IPS DF 6.9 (cell line): Measurements from ENCODE around the gene ALKBH8.

Experiments
- DNase-seq: peaks from one replicate; pipeline ENCODE4 v3.0.0-alpha.2; 2013; ENCODE audit warnings: low read depth, low spot score
- H3K27ac ChIP-seq: one replicate; pipeline ENCODE4 v1.5.1; 2013; ENCODE audit warnings: low read length, control low read depth
- H3K27me3 ChIP-seq: 2 replicates; pipeline ENCODE4 v1.6.1; 2013; ENCODE audit warnings: mild to moderate bottlenecking, low read length; ENCODE audit not compliant: control insufficient read depth, insufficient read depth
- H3K36me3 ChIP-seq: 2 replicates; pipeline ENCODE4 v1.6.1; 2013; ENCODE audit warnings: low read length; ENCODE audit not compliant: control insufficient read depth, insufficient read depth
- H3K4me1 ChIP-seq: 2 replicates; pipeline ENCODE4 v1.6.1; 2013; ENCODE audit warnings: low read length; ENCODE audit not compliant: control insufficient read depth, insufficient read depth
- H3K4me3 ChIP-seq: 2 replicates; pipeline ENCODE4 v1.5.1; 2013; ENCODE audit warnings: mild to moderate bottlenecking, low read length
- H3K9me3 ChIP-seq: 2 replicates; pipeline ENCODE4 v1.6.1; 2013; ENCODE audit warnings: low read length, inconsistent platforms; ENCODE audit not compliant: control insufficient read depth, insufficient read depth
- WGBS: extraction: QIAGEN DNeasy Blood & Tissue Kit; methylation state at CpG from one replicate; pipeline ENCODE4 v1.1.7; 2013; ENCODE audit warnings: mixed read lengths, missing lambda C conversion rate; ENCODE audit not compliant: insufficient read length, insufficient coverage; 5-methylcytosine and 5-hydroxymethylcytosine counted together

ALKBH8 gene

GRCh38 chr11:107565219-107565937 is at the start of gene ALKBH8:
ALKBH8 (minus strand) TSS chr11:107565735; CDS start chr11:107560893, 4,842 bp downstream.
- DNase-seq = no peak
- Histone ChIP-seq H3K4me1 (peaks cover 1% of the 10 kb centered on the region; the same call in 1 of the 2 replicates), H3K36me3 (no peaks in the 10 kb centered on the region), H3K27me3 (no peaks in the 10 kb centered on the region), H3K9me3 (no peaks in the 10 kb centered on the region), H3K4me3 (peak within 1 kb of the TSS; percentile 78), H3K27ac (no peak within 1 kb of the TSS)
- WGBS = no CpG with 5 or more reads among the region's 32 CpGs

GRCh38 chr11:107612445-107612844 is 46.9 kb upstream of the ALKBH8 start:
- peaks cover 1% of the 10 kb centered on the region; the same call in 1 of the 2 replicates for H3K4me1 ChIP-seq
- no CpG with 5 or more reads among the region's 2 CpGs for WGBS
- H3K27ac ChIP-seq = no peak overlapping the region
- no peaks in the 10 kb centered on the region for H3K9me3 ChIP-seq
- DNase-seq = no peak
- no peaks in the 10 kb centered on the region for H3K36me3 ChIP-seq
- H3K4me3 ChIP-seq = no peak overlapping the region
- H3K27me3 ChIP-seq = no peaks in the 10 kb centered on the region

GRCh38 chr11:107609400-107610218 is 44.1 kb upstream of the ALKBH8 start:
- Histone ChIP-seq H3K27me3 (no peaks in the 10 kb centered on the region), H3K36me3 (no peaks in the 10 kb centered on the region), H3K4me3 (no peak overlapping the region), H3K9me3 (no peaks in the 10 kb centered on the region), H3K27ac (no peak overlapping the region), H3K4me1 (peaks cover 1% of the 10 kb centered on the region; the same call in 1 of the 2 replicates)
- no CpG with 5 or more reads among the region's 10 CpGs for WGBS
- no peak for DNase-seq

- H3K27ac ChIP-seq = no peak overlapping the region
- peaks cover 1% of the 10 kb centered on the region; the same call in 1 of the 2 replicates for H3K4me1 ChIP-seq
- no peaks in the 10 kb centered on the region for H3K9me3 ChIP-seq
- no peak for DNase-seq
- H3K36me3 ChIP-seq = no peaks in the 10 kb centered on the region
- no CpG with 5 or more reads among the region's 2 CpGs for WGBS
- no peaks in the 10 kb centered on the region for H3K27me3 ChIP-seq
- H3K4me3 ChIP-seq = no peak overlapping the region
These were observed 43.3 kb upstream of the ALKBH8 start for GRCh38 chr11:107608809-107609208.

- Histone ChIP-seq H3K36me3 (no peaks in the 10 kb centered on the region), H3K9me3 (no peaks in the 10 kb centered on the region), H3K27ac (no peak overlapping the region), H3K4me3 (no peak overlapping the region), H3K27me3 (no peaks in the 10 kb centered on the region), H3K4me1 (peaks cover 1% of the 10 kb centered on the region; the same call in 1 of the 2 replicates)
- no CpG with 5 or more reads among the region's 3 CpGs for WGBS
- no peak for DNase-seq
These were observed 40.6 kb upstream of the ALKBH8 start for GRCh38 chr11:107606141-107606540.

- no peaks in the 10 kb centered on the region for H3K27me3 ChIP-seq
- H3K4me1 ChIP-seq = peaks cover 1% of the 10 kb centered on the region; the same call in 1 of the 2 replicates
- no peak for DNase-seq
- no peaks in the 10 kb centered on the region for H3K36me3 ChIP-seq
- H3K27ac ChIP-seq = no peak overlapping the region
- WGBS = no CpG with 5 or more reads among the region's 9 CpGs
- H3K9me3 ChIP-seq = no peaks in the 10 kb centered on the region
- no peak overlapping the region for H3K4me3 ChIP-seq
These were observed 39.8 kb upstream of the ALKBH8 start for GRCh38 chr11:107605061-107606006.

GRCh38 chr11:107598225-107599139 is 32.9 kb upstream of the ALKBH8 start:
- Histone ChIP-seq H3K36me3 (no peaks in the 10 kb centered on the region), H3K9me3 (no peaks in the 10 kb centered on the region), H3K4me3 (no peak overlapping the region), H3K4me1 (no peaks in the 10 kb centered on the region), H3K27ac (no peak overlapping the region), H3K27me3 (peaks cover 2% of the 10 kb centered on the region)
- no peak for DNase-seq
- WGBS = no CpG with 5 or more reads among the region's 6 CpGs

GRCh38 chr11:107594736-107595135 is 29.2 kb upstream of the ALKBH8 start:
- Histone ChIP-seq H3K4me1 (no peaks in the 10 kb centered on the region; the same call in 1 of the 2 replicates), H3K27ac (no peak overlapping the region), H3K36me3 (no peaks in the 10 kb centered on the region), H3K9me3 (no peaks in the 10 kb centered on the region), H3K27me3 (peaks cover 21% of the 10 kb centered on the region), H3K4me3 (no peak overlapping the region)
- no CpG with 5 or more reads among the region's 2 CpGs for WGBS
- DNase-seq = no peak

- no CpG with 5 or more reads among the region's 4 CpGs for WGBS
- H3K27ac ChIP-seq = no peak overlapping the region
- H3K27me3 ChIP-seq = peaks cover 21% of the 10 kb centered on the region
- no peak overlapping the region for H3K4me3 ChIP-seq
- H3K36me3 ChIP-seq = no peaks in the 10 kb centered on the region
- H3K4me1 ChIP-seq = no peaks in the 10 kb centered on the region; the same call in 1 of the 2 replicates
- no peak for DNase-seq
- no peaks in the 10 kb centered on the region for H3K9me3 ChIP-seq
These were observed 28.4 kb upstream of the ALKBH8 start for GRCh38 chr11:107593951-107594350.
